NCI-H446 (cell line): ENCODE results near the gene MLH3.

Experiments
- DNase-seq, 2 experiments: peaks; one replicate each; lab custom pipeline; 2025; lab: John Stamatoyannopoulos, UW

The MLH3 gene

GRCh38 chr14:74984236-74985027, 66.8 kb downstream of the MLH3 start:
- DNase-seq = no peak

GRCh38 chr14:74983343-74983742, 67.9 kb downstream of the MLH3 start:
- no peak for DNase-seq

- no peak for DNase-seq
These were observed 68.6 kb downstream of the MLH3 start for GRCh38 chr14:74982661-74983060.

- no peak for DNase-seq
These were observed 69.4 kb downstream of the MLH3 start for GRCh38 chr14:74981833-74982232.

- no peak for DNase-seq
These were observed 69.8 kb downstream of the MLH3 start for GRCh38 chr14:74981462-74981782.

GRCh38 chr14:74980731-74981461, 70.4 kb downstream of the MLH3 start:
- DNase-seq = peak; percentile 45 to 78

GRCh38 chr14:74980398-74980730, 70.9 kb downstream of the MLH3 start:
- DNase-seq = peak; percentile 61 to 72

GRCh38 chr14:74979442-74980397, 71.5 kb downstream of the MLH3 start:
- DNase-seq = peak; percentile 94 to 97

- DNase-seq = no peak
These were observed 72.2 kb downstream of the MLH3 start for GRCh38 chr14:74979029-74979428.

- no peak for DNase-seq
These were observed 72.8 kb downstream of the MLH3 start for GRCh38 chr14:74978416-74978947.

- DNase-seq = no peak
These were observed 73.3 kb downstream of the MLH3 start for GRCh38 chr14:74977901-74978385.

- DNase-seq = no peak
These were observed 73.9 kb downstream of the MLH3 start for GRCh38 chr14:74977164-74977900.

- DNase-seq = no peak
These were observed 74.8 kb downstream of the MLH3 start for GRCh38 chr14:74976264-74977113.

GRCh38 chr14:74975059-74975810, 76.0 kb downstream of the MLH3 start:
- DNase-seq = peak; percentile 57 to 89

GRCh38 chr14:74974364-74975058, 76.8 kb downstream of the MLH3 start:
- peak in 1 of 2 experiments; percentile 51 for DNase-seq

- no peak for DNase-seq
These were observed 77.3 kb downstream of the MLH3 start for GRCh38 chr14:74973905-74974363.

- DNase-seq = no peak
These were observed 78.1 kb downstream of the MLH3 start for GRCh38 chr14:74973003-74973653.

- DNase-seq = no peak
These were observed 82.5 kb downstream of the MLH3 start for GRCh38 chr14:74968811-74969210.
